D721Med (cell line): ENCODE data around the gene SORCS2.

Experiments used
- DNase-seq: peaks from one replicate; pipeline ENCODE4 v3.0.0; 2011; ENCODE audit warnings: low spot score; ENCODE audit not compliant: insufficient read length
- FAIRE-seq: peaks from 2 replicates; lab custom pipeline; 2011; peaks lifted over from hg19 to GRCh38; lab: Jason Lieb, UNC
- CTCF ChIP-seq: IDR thresholded peaks from 2 replicates; pipeline ENCODE4 v1.5.1; 2012; ENCODE audit warnings: mild to moderate bottlenecking, control low read depth; ENCODE audit not compliant: insufficient read depth; ENCODE audit errors: missing control alignments

Gene SORCS2

GRCh38 chr4:7430368-7430964, 238.1 kb downstream of the SORCS2 start:
- FAIRE-seq (no peak), DNase-seq (no peak)
- no peak for TF ChIP-seq CTCF

GRCh38 chr4:7430965-7431695, 238.8 kb downstream of the SORCS2 start:
- FAIRE-seq: no peak
- TF ChIP-seq CTCF: no peak
- DNase-seq: no peak

- TF ChIP-seq CTCF: no peak
- FAIRE-seq: no peak
- no peak for DNase-seq
These were observed 239.6 kb downstream of the SORCS2 start for GRCh38 chr4:7431696-7432530.

GRCh38 chr4:7432531-7433375, 240.4 kb downstream of the SORCS2 start:
- no peak for DNase-seq
- no peak for FAIRE-seq
- TF ChIP-seq CTCF: no peak

- no peak for FAIRE-seq
- DNase-seq: no peak
- TF ChIP-seq CTCF: no peak
These were observed 241.2 kb downstream of the SORCS2 start for GRCh38 chr4:7433376-7434140.

GRCh38 chr4:7434141-7434765, 241.9 kb downstream of the SORCS2 start:
- no peak for TF ChIP-seq CTCF
- FAIRE-seq (no peak), DNase-seq (no peak)
